DND-41 (cell line): ENCODE measurements around the gene HMMR.

ENCODE experiments used
- ATAC-seq: fragments of 200-7000 bp; cut with Tn5 transposase; 3 replicates; pipeline ENCODE4 v1.9.1; 2021; ENCODE audit warnings: low read depth; ENCODE audit not compliant: insufficient read depth
- DNase-seq: peaks from one replicate; pipeline ENCODE4 v3.0.0-alpha.2; 2020
- H2AFZ ChIP-seq: 2 replicates; pipeline ENCODE4 v1.6.0; 2012; ENCODE audit warnings: low read depth, low read length
- H3K27ac ChIP-seq: 2 replicates; pipeline ENCODE4 v1.5.1; 2012; ENCODE audit warnings: low read length, inconsistent platforms
- H3K27me3 ChIP-seq: fragments of 200-600 bp; sonication (generic); 2 replicates; pipeline ENCODE4 v1.6.0; 2012; ENCODE audit warnings: low read length, mild to moderate bottlenecking, inconsistent platforms; ENCODE audit not compliant: insufficient read depth, poor library complexity
- H3K36me3 ChIP-seq: 2 replicates; pipeline ENCODE4 v1.5.1; 2012; ENCODE audit warnings: low read length, inconsistent platforms; ENCODE audit not compliant: insufficient read depth
- H3K4me1 ChIP-seq: 2 replicates; pipeline ENCODE4 v1.5.1; 2012; ENCODE audit warnings: mild to moderate bottlenecking, low read length; ENCODE audit not compliant: insufficient read depth
- H3K4me2 ChIP-seq: 2 replicates; pipeline ENCODE4 v1.6.0; 2012; ENCODE audit warnings: mild to moderate bottlenecking, moderate library complexity, low read length, inconsistent platforms; ENCODE audit not compliant: insufficient read depth
- H3K4me3 ChIP-seq, 2 experiments: fragments of 200-600 bp in 1 of 2; shearing (Covaris generic) in 1 of 2; 2 replicates each; pipeline ENCODE4 v1.5.1; 2012 to 2016; ENCODE audit warnings: inconsistent platforms in 2 of 2, low read length in 2 of 2, mild to moderate bottlenecking in 2 of 2, low read depth in 1 of 2, moderate library complexity in 1 of 2
- H3K79me2 ChIP-seq: 2 replicates; pipeline ENCODE4 v1.6.0; 2012; ENCODE audit warnings: low read length, inconsistent platforms; ENCODE audit not compliant: insufficient read depth
- H3K9ac ChIP-seq: 2 replicates; pipeline ENCODE4 v1.6.0; 2012; ENCODE audit warnings: low read depth, mild to moderate bottlenecking, inconsistent platforms, low read length, moderate library complexity
- H3K9me3 ChIP-seq: 2 replicates; pipeline ENCODE4 v1.5.1; 2012; ENCODE audit warnings: low read length, moderate library complexity, mild to moderate bottlenecking, inconsistent platforms; ENCODE audit not compliant: insufficient read depth, severe bottlenecking
- H4K20me1 ChIP-seq: 2 replicates; pipeline ENCODE4 v1.6.0; 2012; ENCODE audit warnings: low read length; ENCODE audit not compliant: insufficient read depth
- EZH2 ChIP-seq: IDR thresholded peaks from 3 replicates; pipeline ENCODE4 v1.6.1; 2012; ENCODE audit warnings: borderline replicate concordance, low read depth, mild to moderate bottlenecking, moderate library complexity, low read length, inconsistent platforms; ENCODE audit not compliant: severe bottlenecking
- TF ChIP-seq, protein P1 (sequence below): IDR thresholded peaks from 2 replicates; pipeline ENCODE4 v1.5.1; 2012; ENCODE audit warnings: borderline replicate concordance, low read length, moderate library complexity, mild to moderate bottlenecking; ENCODE audit not compliant: poor library complexity, severe bottlenecking; ENCODE audit errors: extremely low read depth

Gene HMMR

GRCh38 chr5:163459819-163460561 lies 442 bp upstream of the HMMR start, which contains the start of gene NUDCD2:
Gene NUDCD2 (minus strand): TSS chr5:163460102. CDS start chr5:163460050, 52 bp downstream.
- Histone ChIP-seq H4K20me1 (no peaks in the 10 kb centered on the region), H3K79me2 (peaks cover 86% of the 10 kb centered on the region), H3K4me1 (peaks cover 57% of the 10 kb centered on the region), H3K27ac (peak within 1 kb of the TSS; percentile 100), H3K9me3 (no peaks in the 10 kb centered on the region), H3K27me3 (no peaks in the 10 kb centered on the region), H3K4me2 (peak within 1 kb of the TSS; percentile 86), H3K36me3 (peaks cover 31% of the 10 kb centered on the region), H2AFZ (peak within 1 kb of the TSS; percentile 91), H3K9ac (peak within 1 kb of the TSS; percentile 84), H3K4me3 (peak within 1 kb of the TSS; percentile 67 to 77)
- TF ChIP-seq EZH2, result no peak
- TF ChIP-seq, protein P1, sequence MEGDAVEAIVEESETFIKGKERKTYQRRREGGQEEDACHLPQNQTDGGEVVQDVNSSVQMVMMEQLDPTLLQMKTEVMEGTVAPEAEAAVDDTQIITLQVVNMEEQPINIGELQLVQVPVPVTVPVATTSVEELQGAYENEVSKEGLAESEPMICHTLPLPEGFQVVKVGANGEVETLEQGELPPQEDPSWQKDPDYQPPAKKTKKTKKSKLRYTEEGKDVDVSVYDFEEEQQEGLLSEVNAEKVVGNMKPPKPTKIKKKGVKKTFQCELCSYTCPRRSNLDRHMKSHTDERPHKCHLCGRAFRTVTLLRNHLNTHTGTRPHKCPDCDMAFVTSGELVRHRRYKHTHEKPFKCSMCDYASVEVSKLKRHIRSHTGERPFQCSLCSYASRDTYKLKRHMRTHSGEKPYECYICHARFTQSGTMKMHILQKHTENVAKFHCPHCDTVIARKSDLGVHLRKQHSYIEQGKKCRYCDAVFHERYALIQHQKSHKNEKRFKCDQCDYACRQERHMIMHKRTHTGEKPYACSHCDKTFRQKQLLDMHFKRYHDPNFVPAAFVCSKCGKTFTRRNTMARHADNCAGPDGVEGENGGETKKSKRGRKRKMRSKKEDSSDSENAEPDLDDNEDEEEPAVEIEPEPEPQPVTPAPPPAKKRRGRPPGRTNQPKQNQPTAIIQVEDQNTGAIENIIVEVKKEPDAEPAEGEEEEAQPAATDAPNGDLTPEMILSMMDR, result peak; percentile 49
- ATAC-seq (peak; percentile 86), DNase-seq (peak; percentile 96)

- peaks cover 46% of the 10 kb centered on the region for H3K36me3 ChIP-seq
These were observed 2.6 kb downstream of the HMMR start for GRCh38 chr5:163463063-163463435.

DNA sequence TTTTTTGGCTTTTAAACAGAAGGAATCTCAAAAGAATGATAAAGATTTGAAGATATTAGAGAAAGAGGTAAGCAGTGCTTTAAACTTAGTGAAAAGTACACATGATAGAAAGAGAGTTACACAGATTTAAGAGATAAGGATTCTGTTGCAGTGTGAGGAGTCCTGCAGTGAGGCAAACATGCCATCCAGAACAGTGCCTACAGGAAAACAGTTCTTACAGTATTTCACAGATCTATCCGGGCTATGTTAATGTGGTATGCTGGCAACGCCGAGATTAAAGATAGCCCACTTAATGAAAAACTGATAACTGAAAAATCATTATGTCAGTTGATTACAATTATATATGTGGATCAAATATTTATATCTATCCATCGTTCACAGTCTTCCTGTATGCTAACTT lies 7.2 kb downstream of the HMMR start:
- Histone ChIP-seq H3K79me2 (peaks cover 47% of the 10 kb centered on the region), H3K36me3 (peaks cover 92% of the 10 kb centered on the region), H4K20me1 (no peaks in the 10 kb centered on the region), H3K4me1 (peaks cover 21% of the 10 kb centered on the region), H3K4me3 (no peak overlapping the region), H3K9ac (no peak overlapping the region), H3K4me2 (no peak overlapping the region), H3K9me3 (no peaks in the 10 kb centered on the region), H2AFZ (no peak overlapping the region), H3K27me3 (no peaks in the 10 kb centered on the region), H3K27ac (no peak overlapping the region)
- TF ChIP-seq, protein P1, result no peak
- TF ChIP-seq EZH2, result no peak
- ATAC-seq, result no peak
- no peak for DNase-seq

More at GRCh38 chr5:163463063-163463435, 2.6 kb downstream of the HMMR start:
- Histone ChIP-seq H2AFZ (peak overlapping the region; percentile 36; the same call in 1 of the 2 replicates), H4K20me1 (no peaks in the 10 kb centered on the region), H3K4me2 (peak overlapping the region; percentile 81), H3K9ac (peak overlapping the region; percentile 82), H3K4me1 (peaks cover 41% of the 10 kb centered on the region), H3K9me3 (no peaks in the 10 kb centered on the region), H3K27ac (peak overlapping the region; percentile 98; the same call in 1 of the 2 replicates), H3K27me3 (no peaks in the 10 kb centered on the region), H3K4me3 (no peak overlapping the region), H3K79me2 (peaks cover 84% of the 10 kb centered on the region)
- ATAC-seq (no peak), DNase-seq (no peak)
- TF ChIP-seq, protein P1, result no peak
- no peak for TF ChIP-seq EZH2
